GM12878 (cell line): Measurements from ENCODE around the gene CSHL1. TPM values are rescaled to one million over a fixed set of nuclear protein-coding genes. Genes with fewer than 3 reads are reported as not detected.
"Not testable (repeated sequence)": the region's sequence is repeated elsewhere in the genome, so short reads cannot be mapped to it uniquely, and the experiment has no call there.

Experiments used
- ATAC-seq: fragments of 200-7000 bp; cut with Tn5 transposase; 3 replicates; pipeline ENCODE4 v1.9.1; 2020; ENCODE audit warnings: mild to moderate bottlenecking, moderate library complexity
- BruUV-seq: library from RNA; stranded (reverse); fragments of 400-500 nt; replicated peaks from 2 replicates; lab custom pipeline; 2021; lab: Mats Ljungman, UMichigan
- CTCF ChIA-PET: fragments of 300-600 bp; sonication (Branson Sonifier 250); formaldehyde crosslinking; extraction: SDS; loops from one replicate; lab custom pipeline; 2021; ENCODE audit warnings: inconsistent platforms; lab: Yijun Ruan, JAX
- POLR2A ChIA-PET: fragments of 350-600 bp; formaldehyde crosslinking; extraction: SDS; loops from one replicate; lab custom pipeline; 2021; ENCODE audit warnings: inconsistent platforms; lab: Charles Lee
- RAD21 ChIA-PET: fragments of 300-600 bp; sonication (Branson Sonifier 250); formaldehyde crosslinking; loops from one replicate; lab custom pipeline; 2023; ENCODE audit warnings: antibody characterized with exemption; ENCODE audit not compliant: unreplicated experiment; lab: Charles Lee
- SMC1A ChIA-PET: fragments of 300-600 bp; sonication (Branson Sonifier 250); formaldehyde crosslinking; loops from one replicate; lab custom pipeline; 2023; ENCODE audit not compliant: unreplicated experiment, uncharacterized antibody; lab: Charles Lee
- DNase-seq: peaks from one replicate; pipeline ENCODE4 v3.0.0-alpha.2; 2011; ENCODE audit warnings: low read depth, low spot score
- FAIRE-seq: peaks from 3 replicates; lab custom pipeline; 2011; peaks lifted over from hg19 to GRCh38; lab: Jason Lieb, UNC
- H2AFZ ChIP-seq: 2 replicates; pipeline ENCODE4 v1.6.0; 2011; ENCODE audit warnings: low read depth, low read length, control low read depth; ENCODE audit not compliant: control insufficient read depth
- H3K27ac ChIP-seq: 2 replicates; pipeline ENCODE4 v1.5.1; 2011; ENCODE audit warnings: control low read depth; ENCODE audit not compliant: control insufficient read depth, insufficient read depth
- H3K27me3 ChIP-seq, 2 experiments: replicated peaks in 1 of 2; 2 replicates each; pipeline versions ENCODE4 v1.6.0 to v1.6.1; 2011; ENCODE audit warnings: low read length in 1 of 2; ENCODE audit not compliant: control insufficient read depth in 2 of 2, insufficient read depth in 2 of 2
- H3K36me3 ChIP-seq, 2 experiments: 2 replicates each; pipeline ENCODE4 v1.5.1; 2011; ENCODE audit warnings: low read length in 1 of 2; ENCODE audit not compliant: control insufficient read depth in 2 of 2, insufficient read depth in 2 of 2
- H3K4me1 ChIP-seq: 2 replicates; pipeline ENCODE4 v1.6.1; 2011; ENCODE audit warnings: mild to moderate bottlenecking, low read length, moderate library complexity, mixed read lengths; ENCODE audit not compliant: control insufficient read depth, insufficient read depth
- H3K4me2 ChIP-seq: 2 replicates; pipeline ENCODE4 v1.6.0; 2011; ENCODE audit warnings: control low read depth; ENCODE audit not compliant: control insufficient read depth, insufficient read depth
- H3K4me3 ChIP-seq: fragments of 200-600 bp; sonication (generic); 2 replicates; pipeline ENCODE4 v1.5.1; 2016
- H3K79me2 ChIP-seq: 2 replicates; pipeline ENCODE4 v1.6.0; 2011; ENCODE audit warnings: low read length; ENCODE audit not compliant: control insufficient read depth, insufficient read depth
- H3K9ac ChIP-seq: 2 replicates; pipeline ENCODE4 v1.8.0; 2011; ENCODE audit warnings: low read length, control low read depth, mixed read lengths; ENCODE audit not compliant: control insufficient read depth, insufficient read depth
- H3K9me3 ChIP-seq: replicated peaks from 3 replicates; pipeline ENCODE4 v1.5.1; 2011; ENCODE audit warnings: mild to moderate bottlenecking, low read length; ENCODE audit not compliant: control insufficient read depth, insufficient read depth
- H4K20me1 ChIP-seq: 2 replicates; pipeline ENCODE4 v1.6.0; 2011; ENCODE audit not compliant: control insufficient read depth, insufficient read depth
- CTCF ChIP-seq, 3 experiments: IDR thresholded peaks in 2 of 3; conservative IDR thresholded peaks in 1 of 3; 2 replicates each; pipeline ENCODE4 v1.5.1; 2011; ENCODE audit warnings: low read depth in 3 of 3, low read length in 3 of 3, mild to moderate bottlenecking in 3 of 3, control low read depth in 2 of 3, moderate library complexity in 2 of 3, inconsistent platforms in 1 of 3, mixed read lengths in 1 of 3; ENCODE audit not compliant: control insufficient read depth in 2 of 3, insufficient read depth in 1 of 3; ENCODE audit errors: extremely low read depth in 1 of 3
- WGBS: methylation state at CpG from one replicate; pipeline ENCODE4 v1.1.6; 2016; ENCODE audit warnings: low lambda C conversion rate; ENCODE audit not compliant: insufficient replicate concordance, insufficient coverage; ENCODE audit errors: missing lambda C conversion rate; 5-methylcytosine and 5-hydroxymethylcytosine counted together
- in situ Hi-C: fragments of 300-500 bp; cut with MboI; formaldehyde crosslinking; loops from 9 replicates; pipeline ENCODE4 v1.14.3; 2018; ENCODE audit warnings: mixed read lengths
- intact Hi-C: fragments of 100-400 bp; cut with micrococcal nuclease; formaldehyde crosslinking; loops from one replicate; pipeline ENCODE4 v1.14.2; 2022; ENCODE audit not compliant: unreplicated experiment
- polyA plus RNA-seq, 11 experiments: library from polyadenylated mRNA; depleted of rRNA in 4 of 11; unstranded in 6 of 11; stranded (reverse) in 5 of 11; fragments of >200 nt; fragmentation: Nextera tagmentation in 4 of 11; fragmentation: Illumina TruSeq in 1 of 11; extraction: Ambion mirVana in 4 of 11; extraction: Trizol in 1 of 11; gene quantifications; 1 replicate in 1 of 11; 2 replicates in 10 of 11; pipeline versions ENCODE4 v1.2.1 to v1.2.3, GENCODE V29; 2011 to 2016; ENCODE audit warnings: inconsistent platforms in 2 of 11, missing spikeins in 2 of 11, low read depth in 1 of 11
- total RNA-seq, 4 experiments: library from RNA; depleted of rRNA in 3 of 4; stranded (reverse); fragments of >200 nt in 3 of 4; fragmentation: Illumina TruSeq in 1 of 4; extraction: Trizol in 1 of 4; gene quantifications; 2 replicates each; pipeline versions ENCODE4 v1.2.1 to v1.2.3, GENCODE V29; 2013 to 2021

The CSHL1 gene
- total and polyA plus RNA-seq, 10 of the 15 experiments (the other 5 are each of a cell fraction or from before 2014, with no cell fraction given): not detected

GRCh38 chr17:63889026-63889848 lies 21.8 kb downstream of the CSHL1 start:
- H3K79me2 ChIP-seq, POLR2A ChIA-PET, H3K36me3 ChIP-seq, DNase-seq, H3K27me3 ChIP-seq, FAIRE-seq, H3K4me3 ChIP-seq, H2AFZ ChIP-seq: not testable (repeated sequence)
- SMC1A ChIA-PET: interaction anchor here (1.0 to 2.4 kb wide), 5 partner anchors 18 to 362 kb away, joined by 3 to 8 read pairs (median 4); no protein-coding TSS in a partner anchor
- peak; percentile 28 to 41 (median 31); a peak in 3 of 6 replicates for TF ChIP-seq CTCF (IDR thresholded peaks at IDR 0.05 in 2 of 3, conservative IDR thresholded peaks at IDR 0.05 in 1 of 3; ENCODE audit: control insufficient read depth in 2 of 3, extremely low read depth in 1 of 3, insufficient read depth in 1 of 3, low read depth in 3 of 3, low read length in 3 of 3)
- TF ChIP-seq, all 136 proteins: peak for 1; not testable (repeated sequence) for 135
- in situ Hi-C loops, H3K27ac ChIP-seq, H3K4me1 ChIP-seq, intact Hi-C loops, BruUV-seq, H4K20me1 ChIP-seq, H3K9me3 ChIP-seq, H3K4me2 ChIP-seq, H3K9ac ChIP-seq: not testable (repeated sequence)
- ChIA-PET CTCF (interaction anchor here (0.6 to 5.1 kb wide), 20 partner anchors 9 to 654 kb away, joined by 3 to 49 read pairs (median 4); partner anchors contain the start of genes CSHL1 and GH2), RAD21 (interaction anchor here (1.0 to 1.5 kb wide), 2 partner anchors 62 to 141 kb away, joined by 3 read pairs; no protein-coding TSS in a partner anchor)
- ATAC-seq: peak; percentile 93
- 6% methylated on average over 13 of the region's 13 CpGs for WGBS

- POLR2A ChIA-PET, H3K79me2 ChIP-seq, H3K9ac ChIP-seq, H4K20me1 ChIP-seq, H3K27me3 ChIP-seq, H3K4me3 ChIP-seq, H3K36me3 ChIP-seq, CTCF ChIA-PET, H3K4me2 ChIP-seq, ATAC-seq, intact Hi-C loops, FAIRE-seq, H3K9me3 ChIP-seq, RAD21 ChIA-PET, BruUV-seq, H3K4me1 ChIP-seq, H3K27ac ChIP-seq, DNase-seq, H2AFZ ChIP-seq, SMC1A ChIA-PET, in situ Hi-C loops: not testable (repeated sequence)
- 62% methylated on average over 11 of the region's 11 CpGs for WGBS
Observed at GRCh38 chr17:63885119-63885518, 25.9 kb downstream of the CSHL1 start.

DNA sequence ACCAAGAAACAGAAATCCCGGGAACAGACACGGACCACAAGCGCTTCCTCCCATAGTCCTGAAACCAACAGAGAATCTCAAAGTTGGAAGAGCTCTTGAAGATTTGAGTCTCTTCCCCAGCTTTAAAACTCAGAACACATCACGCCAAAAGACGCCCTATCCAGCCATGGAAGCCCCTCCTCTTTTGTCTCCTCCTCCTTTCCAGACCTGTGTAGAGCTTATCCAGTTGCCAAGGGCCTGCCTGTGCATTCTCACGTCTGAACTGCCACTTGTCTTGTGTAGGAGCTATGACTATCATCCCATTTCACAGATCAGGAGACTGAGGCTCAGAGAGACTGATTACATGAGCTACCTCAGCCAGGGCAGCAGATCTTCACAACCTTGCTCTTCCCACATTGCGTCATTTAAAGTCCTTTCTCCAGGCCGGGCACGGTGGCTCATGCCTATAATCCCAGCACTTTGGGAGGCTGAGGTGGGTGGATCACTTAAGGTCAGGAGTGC lies 28.4 kb downstream of the CSHL1 start:
- H3K79me2 ChIP-seq, H3K4me3 ChIP-seq, H2AFZ ChIP-seq, DNase-seq, FAIRE-seq, intact Hi-C loops, in situ Hi-C loops, H3K4me2 ChIP-seq, H3K9ac ChIP-seq, H3K27me3 ChIP-seq, H3K4me1 ChIP-seq, H4K20me1 ChIP-seq, BruUV-seq, H3K9me3 ChIP-seq, H3K27ac ChIP-seq, ATAC-seq, POLR2A ChIA-PET, RAD21 ChIA-PET, H3K36me3 ChIP-seq: not testable (repeated sequence)
- ChIA-PET SMC1A (interaction anchor here (1.4 kb wide), 1 partner anchor 251 kb away, joined by 3 read pairs; no protein-coding TSS in a partner anchor), CTCF (interaction anchor here (0.7 to 2.3 kb wide), 6 partner anchors 13 to 147 kb away, joined by 3 to 11 read pairs (median 5); no protein-coding TSS in a partner anchor)
- WGBS: 50% methylated on average over 9 of the region's 9 CpGs
